Measurements from ENCODE around the gene OTUD3. TPM values are rescaled to one million over a fixed set of nuclear protein-coding genes. Genes with fewer than 3 reads are reported as not detected.

Gene OTUD3
- 6.4 to 9.3 TPM (median 6.5 TPM) in 3 replicates for total RNA-seq
- long read RNA-seq, partial matches to known transcripts = 0 of 2 reads
- long read RNA-seq, other reads (novel, unspliced or antisense) = 2 of 2 reads

DNA sequence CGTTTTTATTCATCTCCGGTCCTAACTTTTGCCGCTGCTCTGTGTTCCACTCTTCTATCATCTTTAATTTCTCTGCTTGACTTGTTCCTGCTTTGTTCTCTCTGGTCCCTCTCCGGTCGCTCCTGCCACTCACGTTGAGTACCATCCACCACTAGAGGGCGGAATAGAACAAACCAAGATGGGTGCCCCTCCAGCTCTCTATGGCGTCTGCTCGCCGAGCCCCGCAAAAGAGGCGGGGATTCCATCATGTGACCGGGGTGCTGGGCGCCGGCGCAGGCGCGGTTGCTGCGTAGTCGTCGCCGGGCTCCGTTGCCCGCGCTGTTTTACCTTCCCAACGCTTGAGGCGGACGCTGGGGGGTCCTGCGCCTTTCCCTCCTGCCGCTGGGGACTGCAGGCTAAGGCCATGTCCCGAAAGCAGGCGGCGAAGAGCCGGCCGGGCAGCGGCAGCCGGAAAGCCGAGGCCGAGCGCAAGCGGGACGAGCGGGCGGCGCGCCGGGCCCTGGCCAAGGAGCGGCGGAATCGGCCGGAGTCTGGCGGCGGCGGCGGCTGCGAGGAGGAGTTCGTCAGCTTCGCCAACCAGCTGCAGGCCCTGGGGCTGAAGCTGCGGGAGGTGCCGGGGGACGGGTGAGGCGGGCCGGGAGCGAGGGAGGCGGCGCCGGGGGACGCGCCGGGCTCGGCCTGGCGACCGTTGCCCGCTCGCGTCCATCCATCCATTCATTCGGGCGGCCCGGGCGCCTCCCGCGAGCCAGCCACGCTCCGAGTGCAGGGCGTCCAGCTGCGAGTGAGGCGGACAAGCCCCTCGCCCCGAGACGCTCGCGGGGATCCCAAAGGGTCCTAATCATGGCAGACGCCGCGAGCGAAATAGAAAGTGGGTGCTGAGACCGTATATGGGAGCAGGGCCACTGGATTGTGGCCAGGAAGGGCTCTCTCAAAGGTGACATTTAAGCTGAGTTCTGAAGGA, at the start of gene OTUD3:
OTUD3 (plus strand) TSS at position 285 of the 961 bp plus-strand sequence; CDS start at position 404, 119 bp downstream.
- Mint-ChIP-seq H3K4me3 (ENCODE audit: unreplicated experiment) (peak within 1 kb of the TSS; percentile 79), H3K36me3 (ENCODE audit: low read depth) (peaks cover 2% of the 10 kb centered on the region), H3K4me1 (ENCODE audit: low read depth) (peaks cover 29% of the 10 kb centered on the region), H3K9me3 (ENCODE audit: low read depth) (no peaks in the 10 kb centered on the region), H3K27me3 (ENCODE audit: low read depth) (peaks cover 2% of the 10 kb centered on the region), H3K27ac (ENCODE audit: unreplicated experiment) (peak within 1 kb of the TSS; percentile 78)
- TF ChIP-seq, protein P1, sequence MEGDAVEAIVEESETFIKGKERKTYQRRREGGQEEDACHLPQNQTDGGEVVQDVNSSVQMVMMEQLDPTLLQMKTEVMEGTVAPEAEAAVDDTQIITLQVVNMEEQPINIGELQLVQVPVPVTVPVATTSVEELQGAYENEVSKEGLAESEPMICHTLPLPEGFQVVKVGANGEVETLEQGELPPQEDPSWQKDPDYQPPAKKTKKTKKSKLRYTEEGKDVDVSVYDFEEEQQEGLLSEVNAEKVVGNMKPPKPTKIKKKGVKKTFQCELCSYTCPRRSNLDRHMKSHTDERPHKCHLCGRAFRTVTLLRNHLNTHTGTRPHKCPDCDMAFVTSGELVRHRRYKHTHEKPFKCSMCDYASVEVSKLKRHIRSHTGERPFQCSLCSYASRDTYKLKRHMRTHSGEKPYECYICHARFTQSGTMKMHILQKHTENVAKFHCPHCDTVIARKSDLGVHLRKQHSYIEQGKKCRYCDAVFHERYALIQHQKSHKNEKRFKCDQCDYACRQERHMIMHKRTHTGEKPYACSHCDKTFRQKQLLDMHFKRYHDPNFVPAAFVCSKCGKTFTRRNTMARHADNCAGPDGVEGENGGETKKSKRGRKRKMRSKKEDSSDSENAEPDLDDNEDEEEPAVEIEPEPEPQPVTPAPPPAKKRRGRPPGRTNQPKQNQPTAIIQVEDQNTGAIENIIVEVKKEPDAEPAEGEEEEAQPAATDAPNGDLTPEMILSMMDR (IDR thresholded peaks at IDR 0.05) = peak; percentile 94
- peak; percentile 97 for DNase-seq (ENCODE audit: low spot score)

DNA sequence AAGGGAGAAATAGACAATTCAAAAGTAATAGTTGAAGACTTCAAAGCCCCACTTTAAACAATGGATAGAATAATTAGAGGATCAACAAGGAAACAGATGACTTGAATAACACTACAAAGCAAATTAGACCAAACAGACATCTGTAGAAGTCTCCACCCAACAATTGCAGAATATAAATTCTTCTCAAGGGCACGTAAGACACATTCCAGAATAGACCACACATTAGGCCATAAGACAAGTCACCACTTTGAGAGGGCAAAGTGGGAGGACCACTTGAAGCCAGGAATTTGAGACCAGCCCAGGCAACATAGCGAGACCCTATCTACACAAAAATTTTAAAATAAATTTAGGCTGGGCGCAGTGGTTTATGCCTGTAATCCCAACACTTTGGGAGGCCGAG, 46.6 kb upstream of the OTUD3 start:
- TF ChIP-seq, protein P1 (IDR thresholded peaks at IDR 0.05) = no peak
- no peak overlapping the region for H3K27ac Mint-ChIP-seq (ENCODE audit: unreplicated experiment)
- DNase-seq (ENCODE audit: low spot score) = no peak
- no peaks in the 10 kb centered on the region for H3K36me3 Mint-ChIP-seq (ENCODE audit: low read depth)
- peaks cover 13% of the 10 kb centered on the region for H3K27me3 Mint-ChIP-seq (ENCODE audit: low read depth)
- peaks cover 12% of the 10 kb centered on the region for H3K9me3 Mint-ChIP-seq (ENCODE audit: low read depth)
- no peak overlapping the region for H3K4me3 Mint-ChIP-seq (ENCODE audit: unreplicated experiment)
- no peaks in the 10 kb centered on the region for H3K4me1 Mint-ChIP-seq (ENCODE audit: low read depth)

GRCh38 chr1:19837866-19838265, 44.3 kb upstream of the OTUD3 start:
- TF ChIP-seq, protein P1 (IDR thresholded peaks at IDR 0.05) = no peak
- peaks cover 5% of the 10 kb centered on the region for H3K9me3 Mint-ChIP-seq (ENCODE audit: low read depth)
- no peak for DNase-seq (ENCODE audit: low spot score)
- H3K27me3 Mint-ChIP-seq (ENCODE audit: low read depth) = peaks cover 8% of the 10 kb centered on the region
- H3K27ac Mint-ChIP-seq (ENCODE audit: unreplicated experiment) = no peak overlapping the region
- H3K4me1 Mint-ChIP-seq (ENCODE audit: low read depth) = no peaks in the 10 kb centered on the region
- H3K4me3 Mint-ChIP-seq (ENCODE audit: unreplicated experiment) = no peak overlapping the region
- H3K36me3 Mint-ChIP-seq (ENCODE audit: low read depth) = no peaks in the 10 kb centered on the region

- no peak for DNase-seq (ENCODE audit: low spot score)
- Mint-ChIP-seq H3K4me3 (ENCODE audit: unreplicated experiment) (no peak overlapping the region), H3K27ac (ENCODE audit: unreplicated experiment) (no peak overlapping the region), H3K36me3 (ENCODE audit: low read depth) (no peaks in the 10 kb centered on the region), H3K9me3 (ENCODE audit: low read depth) (peaks cover 5% of the 10 kb centered on the region), H3K4me1 (ENCODE audit: low read depth) (peaks cover 4% of the 10 kb centered on the region), H3K27me3 (ENCODE audit: low read depth) (peaks cover 8% of the 10 kb centered on the region)
- TF ChIP-seq, protein P1 (IDR thresholded peaks at IDR 0.05) = no peak
Observed at GRCh38 chr1:19840228-19840627, 42.0 kb upstream of the OTUD3 start.

- H3K27ac Mint-ChIP-seq (ENCODE audit: unreplicated experiment) = no peak overlapping the region
- no peaks in the 10 kb centered on the region for H3K9me3 Mint-ChIP-seq (ENCODE audit: low read depth)
- no peak overlapping the region for H3K4me3 Mint-ChIP-seq (ENCODE audit: unreplicated experiment)
- peaks cover 2% of the 10 kb centered on the region for H3K27me3 Mint-ChIP-seq (ENCODE audit: low read depth)
- no peaks in the 10 kb centered on the region for H3K36me3 Mint-ChIP-seq (ENCODE audit: low read depth)
- peaks cover 4% of the 10 kb centered on the region for H3K4me1 Mint-ChIP-seq (ENCODE audit: low read depth)
- DNase-seq (ENCODE audit: low spot score) = no peak
- TF ChIP-seq, protein P1 (IDR thresholded peaks at IDR 0.05) = no peak
Observed at GRCh38 chr1:19844731-19845495, 37.3 kb upstream of the OTUD3 start.
